Stimulated activated CD8-positive, alpha-beta memory T cell treated with anti-CD3 and anti-CD28 coated beads, Interleukin-7, amount 100 ng/mL, for 1 hour (primary cell): ENCODE data around the gene RILP.

Experiments
- DNase-seq, 2 donors: peaks; one replicate each; pipeline ENCODE4 v3.0.0-alpha.2; 2020; ENCODE audit warnings: low read depth in 2 of 2

Gene RILP

DNA sequence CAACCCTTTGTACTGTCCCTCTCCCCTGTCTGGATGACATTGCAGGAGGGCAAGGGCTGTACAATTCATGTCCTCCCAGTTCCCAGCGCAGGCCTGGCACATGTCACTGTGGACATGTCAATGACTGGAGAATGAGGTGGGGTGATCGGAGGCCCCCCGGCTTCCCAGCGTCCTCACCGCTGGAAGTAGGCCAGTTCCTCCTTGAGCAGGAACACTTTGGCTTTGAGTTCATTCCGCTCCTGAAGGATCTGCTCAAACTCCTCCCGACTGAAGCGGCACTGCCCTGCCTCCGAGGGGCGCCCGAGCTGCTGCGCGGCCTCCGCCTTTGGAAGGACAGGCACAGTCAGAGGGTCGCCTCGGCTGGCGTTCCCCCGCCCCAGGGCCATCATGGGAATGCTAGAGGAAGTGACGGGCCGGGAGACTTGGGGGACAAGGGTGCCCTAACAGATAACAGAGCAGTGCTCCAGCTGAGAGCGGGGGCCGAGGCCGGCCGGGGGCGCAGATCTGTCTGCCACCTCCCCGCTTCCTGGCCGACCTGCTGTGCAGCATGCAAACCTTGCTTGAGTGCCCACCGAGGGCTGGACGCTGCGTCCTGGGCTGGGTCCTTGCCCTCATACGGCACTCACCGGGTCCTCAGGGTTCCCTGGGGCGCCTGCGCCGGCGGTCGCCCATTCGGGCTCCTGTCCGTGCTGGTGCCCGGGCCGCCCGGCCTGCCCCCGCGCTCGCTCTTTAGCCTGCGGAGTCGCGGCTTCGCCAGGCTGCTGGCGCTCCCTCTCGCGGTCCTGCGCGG lies 1.3 kb downstream of the RILP start:
- DNase-seq, result no peak

DNA sequence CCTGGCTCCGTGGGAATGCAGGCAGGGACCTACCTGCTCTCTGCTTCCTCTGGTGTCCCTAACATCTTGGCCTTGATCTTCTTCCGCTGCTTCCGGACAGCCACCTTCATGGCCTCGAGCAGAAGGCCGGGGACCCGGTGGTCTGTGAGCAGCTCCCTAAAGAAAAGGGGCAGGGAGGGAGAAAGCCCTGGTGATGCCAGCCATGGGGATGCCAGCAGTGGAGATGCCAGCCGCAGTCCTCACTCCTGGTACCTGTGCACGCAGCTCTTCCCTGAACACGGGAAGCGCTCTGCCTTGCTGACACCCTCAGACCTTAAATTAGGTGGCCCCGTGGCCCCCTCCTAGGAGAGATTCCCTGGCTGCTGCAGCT lies 1.9 kb downstream of the RILP start:
- DNase-seq, result no peak

DNA sequence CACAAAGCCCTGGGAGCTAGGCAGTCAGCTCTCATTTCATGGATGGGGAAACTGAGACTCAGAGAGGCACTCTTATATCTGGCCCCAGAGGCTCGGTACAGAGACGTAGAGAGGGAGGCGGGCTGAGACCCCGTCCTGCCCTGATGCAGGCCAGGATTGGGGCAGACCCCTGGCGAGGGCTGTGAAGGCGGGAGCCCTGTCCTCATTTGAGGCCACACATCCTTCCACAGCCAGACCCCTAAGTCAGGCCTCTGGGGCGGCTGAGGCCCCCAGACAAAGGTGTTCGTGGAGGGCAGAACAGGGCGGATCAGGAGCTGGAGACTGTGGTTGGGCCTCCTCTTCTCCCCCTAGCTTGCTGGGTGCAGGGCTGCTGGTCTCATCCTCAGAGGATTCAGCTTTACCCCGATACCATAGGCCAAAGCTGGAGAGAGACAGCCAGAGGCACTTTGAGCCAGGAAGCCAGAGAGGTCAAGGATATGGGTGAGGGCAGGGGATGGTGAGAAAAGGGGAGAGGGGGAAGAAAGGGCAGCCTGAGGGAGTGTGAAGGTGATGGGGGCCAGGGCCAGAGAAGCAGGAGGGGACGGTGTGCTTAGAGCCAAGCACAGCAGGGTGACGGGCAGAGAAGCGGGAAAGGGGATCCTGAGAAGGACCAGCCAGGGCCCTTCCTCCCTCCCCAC lies 3.3 kb downstream of the RILP start:
- no peak for DNase-seq

DNA sequence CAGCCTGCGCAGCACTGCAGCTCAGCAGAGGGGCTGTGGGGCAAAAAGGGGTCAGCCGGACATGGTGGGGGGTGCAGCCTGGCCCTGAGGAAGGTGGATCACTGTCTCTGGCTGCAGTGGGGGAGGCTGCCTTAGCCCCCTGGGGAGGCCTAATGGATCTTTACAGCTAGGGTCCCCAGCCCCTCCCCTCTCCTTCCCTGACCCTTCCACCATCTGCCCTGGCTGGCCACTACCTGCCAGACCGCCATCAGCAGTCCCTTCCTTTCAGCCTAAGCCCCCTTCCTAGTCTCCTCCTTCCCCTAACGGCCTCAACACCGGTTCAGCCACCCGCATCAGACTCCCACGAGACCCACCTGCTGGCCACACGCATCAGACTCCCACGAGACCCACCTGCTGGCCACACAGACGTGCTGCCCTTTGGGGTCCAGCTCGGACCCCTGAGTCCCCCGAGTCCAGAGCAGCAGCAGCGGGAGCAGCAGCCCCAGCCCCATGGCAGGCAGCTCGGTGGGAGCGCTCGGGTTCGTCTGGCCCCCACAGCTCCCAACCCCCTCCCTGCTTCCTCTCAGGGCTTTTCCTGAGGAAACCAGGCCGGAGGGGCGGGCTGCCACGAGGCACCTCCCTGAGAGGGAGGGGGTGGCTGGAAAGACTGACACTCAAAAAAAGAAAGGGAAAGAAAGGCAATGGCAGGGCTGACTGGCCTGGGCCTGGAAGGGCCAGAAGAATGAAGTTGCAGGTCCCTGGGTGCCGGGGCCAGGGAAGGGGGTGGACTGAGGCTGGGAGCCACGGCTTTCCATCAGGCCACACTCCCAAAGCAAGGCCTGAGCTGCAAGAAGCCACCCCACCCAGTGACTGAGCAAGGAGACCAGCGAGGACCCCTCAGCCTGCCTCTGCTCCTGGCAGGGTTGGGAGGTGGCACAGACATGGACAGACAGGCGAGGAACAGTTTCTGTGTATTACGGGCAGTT lies 4.2 kb downstream of the RILP start, which contains the start of gene SCARF1:
Gene SCARF1, minus strand, starts transcription at position 526 of the 965 bp plus-strand sequence. Its CDS starts 35 bp downstream, at position 491.
- no peak for DNase-seq

DNA sequence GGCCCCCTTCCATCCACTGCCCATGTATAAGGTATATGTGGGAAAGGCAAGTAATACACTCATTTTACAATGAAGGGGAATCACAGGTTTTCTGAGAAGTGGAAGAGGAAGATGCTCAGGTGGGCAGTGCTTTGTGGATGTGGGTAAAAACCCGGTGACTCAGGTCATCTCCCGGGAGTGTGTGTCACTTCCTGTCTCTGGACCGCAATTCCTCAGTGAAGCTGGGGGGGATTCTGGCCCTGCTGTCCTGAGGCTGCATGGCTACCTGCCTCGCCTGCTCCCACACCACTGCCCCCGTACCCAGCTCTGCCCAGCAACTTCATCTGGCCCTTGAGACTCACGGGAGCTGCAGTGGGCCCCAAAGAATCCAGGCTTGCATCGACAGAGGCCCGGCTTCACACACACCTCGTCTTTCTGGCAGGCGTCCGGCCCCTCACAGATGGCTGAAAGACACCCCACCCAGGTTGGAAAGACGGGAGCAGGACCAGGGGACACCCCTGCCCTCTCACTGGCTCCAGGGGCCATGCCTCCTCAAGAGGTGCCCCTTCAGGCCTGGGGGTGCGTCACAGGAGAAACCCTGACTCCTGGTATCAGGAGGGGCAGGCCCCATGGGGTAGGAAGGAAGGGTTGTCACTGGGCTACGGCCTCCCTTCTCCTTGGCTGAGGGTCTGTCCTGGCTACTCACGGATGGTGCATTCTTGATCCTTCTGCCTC lies 5.0 kb downstream of the RILP start:
- no peak for DNase-seq

DNA sequence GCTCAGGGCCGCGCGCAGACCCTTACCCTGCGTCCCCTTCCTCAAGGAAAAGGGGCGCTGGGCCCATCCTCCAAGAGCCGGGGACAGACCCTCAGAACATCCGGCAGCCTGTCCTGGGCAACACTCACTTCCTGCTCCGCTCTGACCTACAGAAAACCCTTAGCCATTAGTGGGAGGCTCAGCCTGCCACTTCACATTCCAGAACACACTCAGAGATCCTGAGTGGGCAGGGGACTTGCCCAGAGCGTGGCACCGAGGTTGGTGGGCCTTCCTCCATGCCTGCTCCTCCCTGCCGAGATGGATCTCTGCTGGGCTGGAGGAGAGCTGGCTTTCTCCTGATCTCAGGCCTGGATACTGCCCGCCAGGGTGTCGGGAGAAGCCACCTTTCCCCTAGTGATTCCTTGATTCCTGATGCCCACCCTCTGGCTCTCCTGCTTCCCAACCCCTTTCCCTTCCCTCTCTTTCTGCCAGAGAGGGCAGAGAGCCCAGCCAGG lies 5.6 kb downstream of the RILP start:
- no peak for DNase-seq

DNA sequence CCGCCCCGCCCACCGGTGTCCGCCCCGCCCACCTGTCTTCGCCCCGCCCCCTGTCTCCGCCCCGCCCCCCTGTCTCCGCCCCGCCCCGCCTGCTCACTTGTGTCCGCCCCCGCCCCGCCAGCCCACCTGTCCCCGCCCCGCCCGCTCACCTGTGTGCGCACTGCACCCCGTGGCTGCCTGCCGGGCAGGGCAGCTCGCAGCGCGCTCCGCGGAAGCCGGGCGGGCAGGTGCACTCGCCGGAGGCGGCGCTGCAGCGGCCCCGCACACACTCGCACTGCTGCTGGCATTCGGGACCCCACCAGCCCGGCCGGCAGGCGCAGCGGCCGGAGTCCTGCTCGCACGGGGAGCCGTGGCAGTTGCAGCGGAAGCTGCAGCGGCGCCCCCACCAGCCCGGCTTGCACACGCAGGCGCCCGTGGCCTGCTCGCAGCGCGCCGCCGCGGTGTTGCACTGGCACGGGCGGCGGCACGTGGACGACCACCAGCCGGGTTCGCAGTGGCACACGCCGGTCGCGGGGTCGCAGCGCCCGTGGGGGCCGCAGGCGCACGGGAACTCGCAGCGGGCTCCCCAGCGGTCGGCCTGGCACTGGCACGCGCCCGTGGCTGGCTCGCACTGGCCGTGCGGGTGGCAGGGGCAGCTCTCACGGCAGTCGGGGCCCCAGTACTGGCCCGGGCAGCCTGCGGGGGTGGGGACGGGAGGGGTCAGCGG lies 6.2 kb downstream of the RILP start:
- DNase-seq, result peak in 1 of 2 donors; percentile 26

DNA sequence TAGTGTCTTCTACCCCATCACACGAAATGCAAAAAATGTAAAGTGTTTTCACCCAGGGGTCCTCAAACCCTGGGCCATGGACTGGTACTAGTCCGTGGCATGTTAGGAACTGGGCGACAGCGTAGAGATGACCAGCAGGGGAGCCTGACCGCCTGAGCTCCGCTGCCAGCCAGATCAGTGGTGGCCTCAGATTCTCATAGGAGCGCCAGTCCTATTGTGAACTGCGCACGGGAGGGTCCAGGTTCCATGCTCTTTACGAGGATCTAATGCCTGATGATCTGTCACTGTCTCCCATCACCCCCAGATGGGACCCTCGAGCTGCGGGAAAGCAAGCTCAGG lies 8.6 kb downstream of the RILP start:
- no peak for DNase-seq

DNA sequence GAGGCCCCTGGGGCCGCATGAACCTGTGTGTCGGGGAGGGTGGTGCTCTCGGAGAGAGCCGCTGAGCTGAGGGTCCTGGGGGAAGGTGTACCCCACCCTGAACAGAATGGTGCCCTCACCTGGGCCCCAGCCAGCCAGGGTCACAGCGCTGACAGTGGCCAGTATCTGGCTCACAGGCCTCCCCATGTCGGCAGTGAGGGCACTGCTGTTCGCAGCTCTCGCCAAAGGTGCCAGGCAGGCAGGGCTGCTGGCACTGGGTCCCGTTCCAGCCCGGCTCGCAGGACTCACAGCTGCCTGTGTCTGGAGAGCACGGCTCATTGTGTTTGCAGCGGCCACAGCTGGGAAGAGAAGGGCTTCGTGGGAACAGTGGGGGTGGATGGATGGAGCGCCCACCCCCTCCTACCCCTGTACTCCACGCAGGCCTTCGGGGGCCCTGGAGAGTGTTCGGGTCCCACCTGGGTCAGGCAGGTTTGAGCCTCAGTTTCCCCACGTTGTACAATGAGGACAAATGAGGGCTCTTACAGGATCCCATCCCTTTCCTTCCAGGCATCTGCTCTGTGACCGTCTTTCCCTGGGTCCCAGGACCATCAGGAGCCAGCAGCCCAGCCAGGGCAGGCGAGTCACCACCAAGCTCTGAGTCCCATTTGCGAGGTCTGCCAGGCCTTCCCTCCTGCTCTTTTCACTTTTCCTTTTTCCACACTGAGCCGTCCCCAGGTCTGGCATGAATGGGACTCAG lies 9.2 kb downstream of the RILP start:
- DNase-seq, result no peak

DNA sequence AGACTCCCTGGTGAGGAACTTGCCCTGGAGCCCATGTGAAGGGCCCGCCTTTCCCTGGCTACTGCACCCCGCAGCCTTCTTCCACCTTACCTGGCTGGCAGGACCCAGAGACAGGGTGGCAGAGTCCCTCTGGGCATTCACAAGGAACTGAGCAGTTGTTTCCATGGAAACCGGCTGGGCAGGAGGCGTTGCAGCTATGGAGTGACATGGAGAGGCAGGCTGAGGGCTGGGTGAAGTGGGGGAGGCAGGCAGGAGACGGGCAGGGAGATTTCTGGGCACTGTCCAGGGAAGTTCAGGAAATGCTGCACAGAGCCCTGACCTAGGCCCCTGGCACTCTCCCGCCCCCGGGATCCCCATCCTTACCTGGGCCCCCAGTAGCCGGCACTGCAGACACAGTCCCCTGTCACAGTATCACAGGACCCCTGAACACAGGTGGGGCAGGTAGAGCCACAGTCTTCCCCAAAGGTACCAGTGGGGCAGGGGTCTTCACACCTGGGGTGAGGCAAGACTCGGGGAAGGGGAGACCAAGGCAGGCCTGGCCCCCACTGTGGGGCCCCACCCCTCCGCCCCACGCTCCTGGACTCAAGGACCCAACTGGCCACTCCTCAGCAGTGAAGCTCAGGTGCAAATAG lies 10.0 kb downstream of the RILP start:
- no peak for DNase-seq

DNA sequence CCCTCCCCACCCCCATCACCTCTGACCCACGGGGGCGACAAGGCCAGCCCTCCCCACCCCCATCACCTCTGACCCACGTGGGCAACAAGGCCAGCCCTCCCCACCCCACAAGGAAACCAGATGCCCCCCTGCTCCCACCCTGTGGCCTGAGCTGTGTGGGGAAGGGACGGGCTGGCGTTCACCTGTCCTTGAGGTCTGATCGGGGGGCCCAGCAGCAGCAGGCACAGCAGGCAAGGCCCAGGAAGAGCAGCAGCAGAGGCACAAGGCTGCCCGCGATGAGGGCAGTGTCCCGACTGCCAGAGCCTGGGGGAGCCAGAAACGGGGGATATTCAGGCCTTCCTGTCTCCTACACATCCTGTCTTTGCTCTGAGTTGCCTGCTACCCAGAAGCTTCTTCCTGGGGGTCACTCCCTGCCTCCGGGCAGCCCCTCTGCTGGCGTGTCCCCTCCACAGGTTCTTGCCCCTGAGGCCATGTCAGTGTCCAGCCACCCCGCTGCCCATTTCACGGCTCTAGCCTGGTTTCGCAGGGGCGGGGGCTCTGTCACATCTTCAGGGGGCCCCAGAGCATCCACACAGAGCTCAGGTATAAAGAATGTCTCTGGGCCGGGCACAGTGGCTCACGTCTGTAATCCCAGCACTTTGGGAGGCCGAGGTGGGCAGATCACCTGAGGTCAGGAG lies 10.9 kb downstream of the RILP start:
- DNase-seq, result no peak

DNA sequence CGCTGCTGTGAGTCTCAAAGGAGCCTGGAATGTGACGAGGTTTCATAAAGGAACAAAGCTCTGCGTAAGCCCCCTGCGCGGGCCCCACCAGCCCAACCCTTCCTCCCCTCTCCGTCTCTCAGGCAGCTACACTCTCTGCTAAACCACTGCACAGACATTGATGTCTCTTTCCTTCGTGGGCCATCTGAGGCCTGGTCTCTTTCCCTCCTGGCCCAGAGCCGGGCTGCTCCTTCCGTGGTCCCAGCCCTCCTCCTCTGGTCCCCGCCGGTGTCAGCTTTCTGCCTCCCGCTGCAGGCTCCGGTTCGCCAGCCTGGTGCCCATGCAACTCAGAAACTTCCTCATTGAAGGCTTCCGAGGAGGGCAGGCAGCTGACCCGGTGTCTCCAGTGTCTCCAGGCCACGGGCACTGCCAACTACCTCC lies 11.5 kb downstream of the RILP start:
- DNase-seq, result no peak

DNA sequence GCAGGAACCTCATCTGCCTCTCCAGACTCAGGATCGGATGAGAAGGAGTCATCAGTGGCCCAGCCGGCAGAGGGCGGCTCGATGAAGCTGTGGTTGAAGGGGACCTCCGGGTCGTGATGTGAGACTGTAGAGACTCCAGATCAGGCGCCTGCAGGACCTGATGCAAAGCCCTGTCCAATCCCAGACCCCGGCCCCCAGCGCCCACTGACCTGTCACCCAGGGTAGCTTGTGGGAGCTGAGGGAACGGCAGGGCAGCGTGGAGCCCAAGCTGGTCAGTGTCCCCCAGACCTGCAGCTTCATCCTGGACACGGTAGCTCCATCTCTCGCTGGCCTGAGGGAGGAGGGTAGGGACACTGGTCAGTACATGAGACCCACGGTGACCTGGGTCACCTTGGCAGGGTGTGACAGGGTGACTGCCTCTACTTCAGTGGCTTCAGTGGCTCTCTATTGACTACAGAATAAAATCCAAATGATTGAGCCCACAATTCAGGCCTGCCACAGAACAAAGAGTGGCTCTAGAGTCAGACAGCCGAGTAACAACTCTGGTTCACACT lies 12.9 kb downstream of the RILP start:
- no peak for DNase-seq

DNA sequence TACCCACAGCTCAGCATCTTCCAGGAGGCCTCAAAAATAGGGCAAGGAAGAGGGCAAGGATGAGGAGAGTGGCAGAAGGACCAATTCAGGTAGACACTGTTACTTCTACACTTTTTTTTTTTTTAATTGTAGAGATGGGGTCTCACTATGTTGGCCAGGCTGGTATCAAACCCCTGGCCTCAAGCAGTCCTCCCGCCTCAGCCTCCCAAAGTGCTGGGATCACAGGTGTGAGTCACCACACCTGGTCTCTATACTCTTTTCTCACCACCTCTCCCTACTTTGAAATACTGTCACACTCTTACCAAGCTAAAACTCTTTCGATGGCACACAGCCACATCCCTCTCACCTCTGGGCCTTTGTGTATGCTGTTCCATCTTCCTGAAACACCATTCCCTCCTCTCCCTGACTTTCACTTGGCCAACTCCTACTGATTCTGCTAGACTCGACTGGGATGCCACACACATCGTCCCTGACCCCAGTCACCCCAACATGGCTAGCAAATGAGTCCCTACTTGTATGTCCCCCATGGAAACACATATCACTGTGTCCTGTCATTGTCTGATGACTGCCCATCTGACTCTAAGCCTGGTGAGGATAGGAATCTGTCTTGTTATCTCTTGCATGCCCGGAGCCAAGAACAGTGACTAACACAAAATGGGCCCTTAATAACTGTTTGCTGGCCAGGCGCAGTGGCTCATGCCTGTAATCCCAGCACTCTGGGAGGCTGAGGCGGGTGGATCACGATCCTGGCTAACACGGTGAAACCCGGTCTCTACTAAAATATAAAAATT lies 13.8 kb downstream of the RILP start:
- no peak for DNase-seq

DNA sequence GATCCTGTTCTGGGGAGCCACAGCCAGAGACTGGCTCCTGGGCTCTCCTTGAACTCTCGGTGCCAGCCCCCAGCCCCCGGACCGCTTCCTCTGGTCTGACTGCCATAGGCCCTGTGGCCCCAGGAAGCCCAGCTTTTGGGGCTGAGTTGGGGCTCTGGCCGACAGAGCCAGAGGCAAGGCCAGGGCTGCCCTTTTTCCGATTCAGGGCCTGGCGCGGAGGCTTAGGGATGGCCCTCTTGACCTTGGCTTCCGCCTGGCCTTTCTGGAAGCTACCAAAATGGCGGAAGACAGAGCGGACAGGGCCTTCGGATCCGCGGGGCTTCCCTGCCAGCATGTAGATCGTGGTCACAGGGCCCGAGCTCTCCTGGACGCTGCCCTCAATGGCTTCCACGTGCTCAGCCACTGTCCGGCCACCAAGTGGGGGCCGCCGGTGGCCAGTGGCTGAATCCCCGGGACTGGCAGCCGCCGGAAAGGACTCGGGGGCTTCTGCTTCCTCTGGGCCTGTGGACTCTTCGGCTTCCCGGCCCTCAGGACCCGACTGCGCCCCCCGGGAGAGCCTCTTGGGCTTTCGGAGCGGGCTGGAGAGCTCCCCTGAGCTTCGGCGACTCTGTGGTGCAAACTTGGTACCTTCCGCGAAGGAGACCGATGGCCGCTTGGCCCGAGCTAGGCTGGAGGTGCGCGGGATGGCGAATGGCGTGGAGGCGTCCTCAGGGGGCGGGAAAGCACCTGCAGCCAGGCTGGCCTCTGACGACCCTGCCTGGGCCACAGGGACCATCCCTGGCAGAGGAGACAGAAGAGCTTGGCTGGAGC lies 14.6 kb downstream of the RILP start:
- DNase-seq, result no peak

DNA sequence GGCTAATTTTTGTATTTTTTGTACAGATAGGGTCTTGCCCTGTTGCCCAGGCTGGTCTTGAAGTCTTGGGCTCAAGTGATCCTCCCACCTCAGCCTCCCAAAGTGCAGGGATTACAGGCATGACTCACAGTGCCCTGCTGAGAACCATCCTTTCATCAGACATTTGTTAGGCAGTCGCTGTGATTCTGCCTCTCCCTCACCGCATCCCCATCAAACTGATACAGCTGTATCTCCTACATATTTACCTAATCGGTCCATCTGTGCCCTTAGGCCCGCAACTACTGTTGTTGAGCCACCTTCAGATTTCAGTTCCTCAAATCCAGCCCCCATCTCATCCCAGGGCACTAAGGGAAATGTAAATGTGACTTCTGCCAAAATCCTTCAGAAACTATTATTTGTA lies 19.0 kb downstream of the RILP start:
- no peak for DNase-seq
